ENCODE data around the gene MYH3.

The MYH3 gene

DNA sequence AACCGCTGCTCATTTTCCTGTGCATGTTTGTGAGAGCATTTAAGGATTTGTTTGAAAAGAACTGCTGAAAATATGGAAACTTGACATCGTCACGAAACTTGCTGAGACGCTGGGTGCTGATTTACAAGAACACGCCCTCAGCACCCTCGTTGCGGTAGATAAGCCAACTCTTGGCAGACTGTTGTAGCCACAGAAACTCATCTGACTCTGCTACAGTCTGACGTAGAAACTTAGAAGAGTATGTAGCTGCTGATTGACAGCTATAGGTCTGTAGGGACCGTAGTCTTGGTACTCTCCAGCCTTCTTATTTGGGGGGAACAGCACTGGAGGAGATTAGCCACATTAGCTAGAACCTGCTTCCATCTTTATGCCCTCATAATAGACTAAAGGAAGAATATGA lies 71.6 kb downstream of the MYH3 start:
- no peak overlapping the region for H3K4me3 ChIP-seq (ENCODE audit: low read depth, low read length)
- TF ChIP-seq, protein P1, sequence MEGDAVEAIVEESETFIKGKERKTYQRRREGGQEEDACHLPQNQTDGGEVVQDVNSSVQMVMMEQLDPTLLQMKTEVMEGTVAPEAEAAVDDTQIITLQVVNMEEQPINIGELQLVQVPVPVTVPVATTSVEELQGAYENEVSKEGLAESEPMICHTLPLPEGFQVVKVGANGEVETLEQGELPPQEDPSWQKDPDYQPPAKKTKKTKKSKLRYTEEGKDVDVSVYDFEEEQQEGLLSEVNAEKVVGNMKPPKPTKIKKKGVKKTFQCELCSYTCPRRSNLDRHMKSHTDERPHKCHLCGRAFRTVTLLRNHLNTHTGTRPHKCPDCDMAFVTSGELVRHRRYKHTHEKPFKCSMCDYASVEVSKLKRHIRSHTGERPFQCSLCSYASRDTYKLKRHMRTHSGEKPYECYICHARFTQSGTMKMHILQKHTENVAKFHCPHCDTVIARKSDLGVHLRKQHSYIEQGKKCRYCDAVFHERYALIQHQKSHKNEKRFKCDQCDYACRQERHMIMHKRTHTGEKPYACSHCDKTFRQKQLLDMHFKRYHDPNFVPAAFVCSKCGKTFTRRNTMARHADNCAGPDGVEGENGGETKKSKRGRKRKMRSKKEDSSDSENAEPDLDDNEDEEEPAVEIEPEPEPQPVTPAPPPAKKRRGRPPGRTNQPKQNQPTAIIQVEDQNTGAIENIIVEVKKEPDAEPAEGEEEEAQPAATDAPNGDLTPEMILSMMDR (IDR thresholded peaks at IDR 0.05; ENCODE audit: borderline replicate concordance, insufficient read depth, low read depth, low read length), result no peak

DNA sequence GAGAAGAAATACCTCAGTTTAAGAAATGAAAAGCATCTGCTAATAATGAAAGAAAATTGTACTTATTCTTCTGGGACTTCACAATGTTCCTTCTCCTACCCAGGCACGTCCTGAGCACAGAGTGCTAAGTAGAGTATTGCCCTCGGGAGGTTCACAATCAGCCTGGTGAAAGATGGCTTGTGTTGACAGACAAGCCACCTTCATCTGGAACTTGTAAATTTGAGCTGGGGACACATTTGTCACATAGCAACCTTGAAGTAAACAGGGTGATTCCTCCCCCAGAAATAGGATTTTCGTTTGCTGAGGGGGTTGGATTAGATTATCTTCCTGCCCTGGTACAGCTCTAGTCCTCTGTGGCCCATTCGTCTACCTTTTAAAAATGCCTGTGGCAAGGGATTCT lies 73.3 kb downstream of the MYH3 start:
- TF ChIP-seq, protein P1 (IDR thresholded peaks at IDR 0.05; ENCODE audit: borderline replicate concordance, insufficient read depth, low read depth, low read length), result no peak

DNA sequence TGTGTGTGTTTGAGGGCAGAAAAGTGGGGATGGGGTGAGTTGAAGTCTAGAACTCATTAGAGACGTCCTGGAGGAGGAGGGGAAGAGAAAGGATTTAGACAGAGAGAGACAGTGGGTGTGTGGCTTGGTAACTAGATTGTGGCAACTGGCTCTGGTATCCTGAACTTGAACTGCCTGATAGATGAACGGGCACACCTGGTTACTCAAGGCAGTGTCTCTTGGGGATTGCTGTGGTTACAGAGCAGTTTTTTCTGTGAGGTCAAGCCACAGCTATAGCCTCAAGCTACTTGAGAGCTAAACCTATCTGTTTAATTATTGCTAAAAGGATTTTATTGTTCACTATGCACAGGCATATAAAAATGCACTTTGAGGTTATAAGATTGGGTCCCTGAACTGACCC lies 77.8 kb downstream of the MYH3 start:
- H3K4me3 ChIP-seq (ENCODE audit: low read depth, low read length), result no peak overlapping the region

More for the DNA sequence above, 73.3 kb downstream of the MYH3 start:
- H3K4me3 ChIP-seq (ENCODE audit: low read depth, low read length), result no peak overlapping the region

More for the DNA sequence above, 77.8 kb downstream of the MYH3 start:
- TF ChIP-seq, protein P1 (IDR thresholded peaks at IDR 0.05; ENCODE audit: borderline replicate concordance, insufficient read depth, low read depth, low read length), result no peak
